HepG2 (cell line): Measurements from ENCODE around the gene VPS52. TPM values are rescaled to one million over a fixed set of nuclear protein-coding genes. Genes with fewer than 3 reads are reported as not detected.

Experiments used
- CEBPB ChIP-seq: IDR thresholded peaks from 2 replicates; pipeline ENCODE4 v1.6.1; 2011; ENCODE audit warnings: low read depth, low read length, improper control_type of control experiment, borderline replicate concordance
- EP300 ChIP-seq, 3 experiments: sonication (generic) in 1 of 3; formaldehyde crosslinking in 1 of 3; IDR thresholded peaks; 2 replicates each; pipeline versions ENCODE4 v1.5.1 to v1.6.1; 2011 to 2020; ENCODE audit warnings: low read depth in 2 of 3, low read length in 2 of 3, borderline replicate concordance in 1 of 3, improper control_type of control experiment in 1 of 3, mild to moderate bottlenecking in 1 of 3, missing genetic modification reagents in 1 of 3, moderate library complexity in 1 of 3
- HHEX ChIP-seq: IDR thresholded peaks from 2 replicates; pipeline ENCODE4 v1.6.1; 2016; ENCODE audit warnings: control low read depth
- JUND ChIP-seq: sonication (generic); formaldehyde crosslinking; IDR thresholded peaks from 2 replicates; pipeline ENCODE4 v1.8.0; 2022; ENCODE audit warnings: mild to moderate bottlenecking, missing genetic modification reagents
- MEIS1 ChIP-seq: sonication (generic); formaldehyde crosslinking; IDR thresholded peaks from 2 replicates; pipeline ENCODE4 v1.9.0; 2021; ENCODE audit warnings: mild to moderate bottlenecking, missing genetic modification reagents, moderate library complexity, borderline replicate concordance
- NFE2 ChIP-seq: sonication (generic); formaldehyde crosslinking; IDR thresholded peaks from 2 replicates; pipeline ENCODE4 v1.4.0; 2020; ENCODE audit warnings: missing genetic modification reagents
- NFE2L2 ChIP-seq: fragments of 150-350 bp; IDR thresholded peaks from 2 replicates; pipeline ENCODE4 v1.6.1; 2014; ENCODE audit warnings: low read length
- NR2F6 ChIP-seq, 2 experiments: IDR thresholded peaks; 2 replicates each; pipeline ENCODE4 v1.6.1; 2016; ENCODE audit warnings: antibody characterized with exemption in 1 of 2, mild to moderate bottlenecking in 1 of 2
- POLR2AphosphoS2 ChIP-seq: IDR thresholded peaks from 2 replicates; pipeline ENCODE4 v1.6.1; 2011; ENCODE audit warnings: low read depth, low read length, improper control_type of control experiment
- RBAK ChIP-seq: sonication (generic); formaldehyde crosslinking; IDR thresholded peaks from 2 replicates; pipeline ENCODE4 v1.5.1; 2020; ENCODE audit warnings: mild to moderate bottlenecking, missing genetic modification reagents
- RBFOX2 ChIP-seq: fragments of 200-400 bp; formaldehyde crosslinking; IDR thresholded peaks from 2 replicates; pipeline ENCODE4 v1.6.1; 2017; ENCODE audit warnings: low read depth, mild to moderate bottlenecking, low read length
- SIX4 ChIP-seq: sonication (generic); formaldehyde crosslinking; IDR thresholded peaks from 2 replicates; pipeline ENCODE4 v1.4.0; 2020; ENCODE audit warnings: missing genetic modification reagents
- TBP ChIP-seq: sonication (generic); formaldehyde crosslinking; IDR thresholded peaks from 2 replicates; pipeline ENCODE4 v1.5.0; 2020; ENCODE audit warnings: missing genetic modification reagents
- ZNF251 ChIP-seq: sonication (generic); formaldehyde crosslinking; IDR thresholded peaks from 2 replicates; pipeline ENCODE4 v1.9.0; 2021; ENCODE audit warnings: mild to moderate bottlenecking, missing genetic modification reagents
- ZNF263 ChIP-seq: sonication (generic); formaldehyde crosslinking; IDR thresholded peaks from 2 replicates; pipeline ENCODE4 v1.4.0; 2020; ENCODE audit warnings: missing genetic modification reagents
- ZNF34 ChIP-seq: sonication (generic); formaldehyde crosslinking; IDR thresholded peaks from 2 replicates; pipeline ENCODE4 v1.4.0; 2020; ENCODE audit warnings: mild to moderate bottlenecking, missing genetic modification reagents, borderline replicate concordance
- ZNF564 ChIP-seq: sonication (generic); formaldehyde crosslinking; IDR thresholded peaks from 2 replicates; pipeline ENCODE4 v1.8.1; 2023; ENCODE audit warnings: mild to moderate bottlenecking, missing genetic modification reagents
- ZNF749 ChIP-seq: sonication (generic); formaldehyde crosslinking; IDR thresholded peaks from 2 replicates; pipeline ENCODE4 v1.8.0; 2022; ENCODE audit warnings: mild to moderate bottlenecking, missing genetic modification reagents, moderate library complexity, borderline replicate concordance
- polyA plus RNA-seq, 8 experiments: library from polyadenylated mRNA; depleted of rRNA in 3 of 8; stranded (reverse) in 7 of 8; unstranded in 1 of 8; fragments of >200 nt; fragmentation: Illumina TruSeq in 4 of 8; extraction: Trizol in 4 of 8; gene quantifications; 2 replicates each; pipeline versions ENCODE4 v1.2.1 to v1.2.3, GENCODE V29; 2011 to 2016; ENCODE audit warnings: low read depth in 4 of 8, missing spikeins in 1 of 8, mixed read lengths in 1 of 8; ENCODE audit not compliant: insufficient read depth in 1 of 8
- total RNA-seq, 5 experiments: library from RNA; depleted of rRNA; stranded (reverse); fragments of >200 nt; fragmentation: Illumina TruSeq; extraction: Trizol; gene quantifications; 2 replicates each; pipeline ENCODE4 v1.2.3, GENCODE V29; 2016; ENCODE audit warnings: low read depth in 1 of 5
- TF ChIP-seq, protein P1 (sequence below): sonication (generic); formaldehyde crosslinking; IDR thresholded peaks from 2 replicates; pipeline ENCODE4 v1.5.0; 2020; ENCODE audit warnings: missing genetic modification reagents
- TF ChIP-seq, protein P2 (sequence below): sonication (generic); formaldehyde crosslinking; IDR thresholded peaks from 2 replicates; pipeline ENCODE4 v1.8.0; 2023; ENCODE audit warnings: mild to moderate bottlenecking, missing genetic modification reagents
- TF ChIP-seq, protein P3 (sequence below): sonication (generic); formaldehyde crosslinking; IDR thresholded peaks from 2 replicates; pipeline ENCODE4 v1.4.0; 2020; ENCODE audit warnings: missing genetic modification reagents
- TF ChIP-seq, protein P4 (sequence below): sonication (generic); formaldehyde crosslinking; IDR thresholded peaks from 2 replicates; pipeline ENCODE4 v1.9.0; 2022; ENCODE audit warnings: missing genetic modification reagents, mild to moderate bottlenecking, borderline replicate concordance
- TF ChIP-seq, protein P5 (sequence below): sonication (generic); formaldehyde crosslinking; IDR thresholded peaks from 2 replicates; pipeline ENCODE4 v1.4.0; 2020; ENCODE audit warnings: missing genetic modification reagents

The VPS52 gene
- total and polyA plus RNA-seq, 2 of the 13 experiments (the other 11 are each of a cell fraction or from before 2014, with no cell fraction given): 48.9 to 85.5 TPM

DNA sequence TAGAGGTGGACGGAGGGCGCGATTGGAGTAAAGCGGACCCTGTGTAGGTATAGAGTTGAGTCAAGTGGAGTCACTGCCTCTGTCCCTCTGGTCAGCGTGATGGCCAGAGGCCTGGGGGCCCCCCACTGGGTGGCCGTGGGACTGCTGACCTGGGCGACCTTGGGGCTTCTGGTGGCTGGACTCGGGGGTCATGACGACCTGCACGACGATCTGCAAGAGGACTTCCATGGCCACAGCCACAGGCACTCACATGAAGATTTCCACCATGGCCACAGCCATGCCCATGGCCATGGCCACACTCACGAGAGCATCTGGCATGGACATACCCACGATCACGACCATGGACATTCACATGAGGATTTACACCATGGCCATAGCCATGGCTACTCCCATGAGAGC, 70.5 kb downstream of the VPS52 start (continued):
- TF ChIP-seq TBP (CRISPR knock-in tag) (0 out of 2 replicates have a peak, but pooled peaks have one; percentile 40), CEBPB (no peak), RBAK (CRISPR knock-in tag) (0 out of 2 replicates have a peak, but pooled peaks have one; percentile 43), ZNF749 (CRISPR knock-in tag) (peak; percentile 28; the same call in 1 of the 2 replicates), NR2F6 (IDR thresholded peaks at IDR 0.05) (peak; percentile 47; the same call in 1 of the 2 replicates), NR2F6 (CRISPR knock-in tag; IDR thresholded peaks at IDR 0.05) (peak; percentile 44; the same call in 1 of the 2 replicates), ZNF34 (CRISPR knock-in tag) (no peak), NFE2 (CRISPR knock-in tag) (no peak; the same call in 1 of the 2 replicates), EP300 (IDR thresholded peaks at IDR 0.05; ENCODE audit: low read depth in 2 of 2, low read length in 2 of 2) (no peak), EP300 (CRISPR knock-in tag; IDR thresholded peaks at IDR 0.05; ENCODE audit: borderline replicate concordance) (no peak), POLR2AphosphoS2 (0 out of 2 replicates have a peak, but pooled peaks have one; percentile 6), SIX4 (CRISPR knock-in tag) (0 out of 2 replicates have a peak, but pooled peaks have one; percentile 4), ZNF564 (0 out of 2 replicates have a peak, but pooled peaks have one; percentile 22), HHEX (CRISPR knock-in tag) (0 out of 2 replicates have a peak, but pooled peaks have one; percentile 38), RBFOX2 (peak; percentile 48; the same call in 1 of the 2 replicates), NFE2L2 (no peak), JUND (0 out of 2 replicates have a peak, but pooled peaks have one; percentile 37), MEIS1 (no peak), ZNF263 (CRISPR knock-in tag) (no peak), ZNF251 (CRISPR knock-in tag) (no peak)
- TF ChIP-seq, protein P1, sequence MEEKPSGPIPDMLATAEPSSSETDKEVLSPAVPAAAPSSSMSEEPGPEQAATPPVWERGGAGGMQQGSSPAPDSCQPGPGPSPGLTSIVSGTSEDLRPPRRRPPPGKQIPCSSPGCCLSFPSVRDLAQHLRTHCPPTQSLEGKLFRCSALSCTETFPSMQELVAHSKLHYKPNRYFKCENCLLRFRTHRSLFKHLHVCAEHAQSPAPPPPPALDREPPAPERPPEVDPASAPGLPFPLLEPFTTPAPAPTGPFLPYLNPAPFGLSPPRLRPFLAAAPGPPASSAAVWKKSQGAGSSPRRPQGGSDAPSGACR (CRISPR knock-in tag): no peak; the same call in 1 of the 2 replicates
- TF ChIP-seq, protein P2, sequence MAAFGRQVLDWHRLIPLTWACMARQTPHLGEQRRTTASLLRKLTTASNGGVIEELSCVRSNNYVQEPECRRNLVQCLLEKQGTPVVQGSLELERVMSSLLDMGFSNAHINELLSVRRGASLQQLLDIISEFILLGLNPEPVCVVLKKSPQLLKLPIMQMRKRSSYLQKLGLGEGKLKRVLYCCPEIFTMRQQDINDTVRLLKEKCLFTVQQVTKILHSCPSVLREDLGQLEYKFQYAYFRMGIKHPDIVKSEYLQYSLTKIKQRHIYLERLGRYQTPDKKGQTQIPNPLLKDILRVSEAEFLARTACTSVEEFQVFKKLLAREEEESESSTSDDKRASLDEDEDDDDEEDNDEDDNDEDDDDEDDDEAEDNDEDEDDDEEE: peak; percentile 82; the same call in 1 of the 2 replicates
- TF ChIP-seq, protein P3, sequence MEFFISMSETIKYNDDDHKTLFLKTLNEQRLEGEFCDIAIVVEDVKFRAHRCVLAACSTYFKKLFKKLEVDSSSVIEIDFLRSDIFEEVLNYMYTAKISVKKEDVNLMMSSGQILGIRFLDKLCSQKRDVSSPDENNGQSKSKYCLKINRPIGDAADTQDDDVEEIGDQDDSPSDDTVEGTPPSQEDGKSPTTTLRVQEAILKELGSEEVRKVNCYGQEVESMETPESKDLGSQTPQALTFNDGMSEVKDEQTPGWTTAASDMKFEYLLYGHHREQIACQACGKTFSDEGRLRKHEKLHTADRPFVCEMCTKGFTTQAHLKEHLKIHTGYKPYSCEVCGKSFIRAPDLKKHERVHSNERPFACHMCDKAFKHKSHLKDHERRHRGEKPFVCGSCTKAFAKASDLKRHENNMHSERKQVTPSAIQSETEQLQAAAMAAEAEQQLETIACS (CRISPR knock-in tag): no peak
- TF ChIP-seq, protein P4, sequence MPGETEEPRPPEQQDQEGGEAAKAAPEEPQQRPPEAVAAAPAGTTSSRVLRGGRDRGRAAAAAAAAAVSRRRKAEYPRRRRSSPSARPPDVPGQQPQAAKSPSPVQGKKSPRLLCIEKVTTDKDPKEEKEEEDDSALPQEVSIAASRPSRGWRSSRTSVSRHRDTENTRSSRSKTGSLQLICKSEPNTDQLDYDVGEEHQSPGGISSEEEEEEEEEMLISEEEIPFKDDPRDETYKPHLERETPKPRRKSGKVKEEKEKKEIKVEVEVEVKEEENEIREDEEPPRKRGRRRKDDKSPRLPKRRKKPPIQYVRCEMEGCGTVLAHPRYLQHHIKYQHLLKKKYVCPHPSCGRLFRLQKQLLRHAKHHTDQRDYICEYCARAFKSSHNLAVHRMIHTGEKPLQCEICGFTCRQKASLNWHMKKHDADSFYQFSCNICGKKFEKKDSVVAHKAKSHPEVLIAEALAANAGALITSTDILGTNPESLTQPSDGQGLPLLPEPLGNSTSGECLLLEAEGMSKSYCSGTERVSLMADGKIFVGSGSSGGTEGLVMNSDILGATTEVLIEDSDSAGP (CRISPR knock-in tag): no peak
- TF ChIP-seq, protein P5, sequence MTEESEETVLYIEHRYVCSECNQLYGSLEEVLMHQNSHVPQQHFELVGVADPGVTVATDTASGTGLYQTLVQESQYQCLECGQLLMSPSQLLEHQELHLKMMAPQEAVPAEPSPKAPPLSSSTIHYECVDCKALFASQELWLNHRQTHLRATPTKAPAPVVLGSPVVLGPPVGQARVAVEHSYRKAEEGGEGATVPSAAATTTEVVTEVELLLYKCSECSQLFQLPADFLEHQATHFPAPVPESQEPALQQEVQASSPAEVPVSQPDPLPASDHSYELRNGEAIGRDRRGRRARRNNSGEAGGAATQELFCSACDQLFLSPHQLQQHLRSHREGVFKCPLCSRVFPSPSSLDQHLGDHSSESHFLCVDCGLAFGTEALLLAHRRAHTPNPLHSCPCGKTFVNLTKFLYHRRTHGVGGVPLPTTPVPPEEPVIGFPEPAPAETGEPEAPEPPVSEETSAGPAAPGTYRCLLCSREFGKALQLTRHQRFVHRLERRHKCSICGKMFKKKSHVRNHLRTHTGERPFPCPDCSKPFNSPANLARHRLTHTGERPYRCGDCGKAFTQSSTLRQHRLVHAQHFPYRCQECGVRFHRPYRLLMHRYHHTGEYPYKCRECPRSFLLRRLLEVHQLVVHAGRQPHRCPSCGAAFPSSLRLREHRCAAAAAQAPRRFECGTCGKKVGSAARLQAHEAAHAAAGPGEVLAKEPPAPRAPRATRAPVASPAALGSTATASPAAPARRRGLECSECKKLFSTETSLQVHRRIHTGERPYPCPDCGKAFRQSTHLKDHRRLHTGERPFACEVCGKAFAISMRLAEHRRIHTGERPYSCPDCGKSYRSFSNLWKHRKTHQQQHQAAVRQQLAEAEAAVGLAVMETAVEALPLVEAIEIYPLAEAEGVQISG (CRISPR knock-in tag): no peak
